Measurements from ENCODE around the gene APOBEC3H. TPM values are rescaled to one million over a fixed set of nuclear protein-coding genes. Genes with fewer than 3 reads are reported as not detected.

APOBEC3H gene
- total RNA-seq, 1 donor from 2014 or later = not detected

DNA sequence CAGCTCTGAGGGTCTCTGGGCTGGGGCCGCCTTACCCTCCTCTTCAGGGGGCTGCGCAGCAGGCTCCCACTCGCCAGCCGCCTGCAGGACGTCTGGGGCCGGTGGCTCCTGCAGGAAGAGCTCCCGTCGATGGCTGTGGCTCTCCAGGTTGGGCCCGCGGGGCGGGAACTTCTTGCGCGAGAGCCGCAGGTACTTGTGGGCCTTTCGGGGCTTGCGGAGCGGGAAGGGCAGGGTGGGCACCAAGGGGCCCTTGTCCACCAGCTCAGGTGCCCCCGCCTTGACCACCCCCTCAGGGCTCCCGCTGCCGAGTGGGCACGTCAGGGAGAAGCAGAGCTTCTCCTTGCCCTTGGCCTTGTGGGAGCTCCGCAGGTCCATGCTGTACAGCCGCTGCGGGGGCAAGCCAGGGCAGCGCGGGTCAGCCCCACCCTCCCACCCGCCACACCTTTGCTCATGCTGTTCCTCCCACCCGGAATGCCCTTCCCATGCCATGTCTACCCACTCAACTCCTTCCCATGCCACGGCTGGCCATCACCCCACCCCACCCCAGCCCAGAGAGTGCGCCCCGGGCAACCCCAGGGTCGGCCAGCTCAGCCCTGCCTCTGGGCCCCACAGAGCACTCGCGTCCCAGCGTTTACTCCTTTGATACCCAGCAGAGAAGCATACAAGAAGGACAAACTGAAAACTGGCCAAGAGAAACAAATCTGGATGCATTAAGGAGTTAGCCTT lies 37.5 kb downstream of the APOBEC3H start:
- no peaks in the 10 kb centered on the region for H3K27me3 Mint-ChIP-seq (ENCODE audit: low read depth)
- H3K4me1 Mint-ChIP-seq = peaks cover 12% of the 10 kb centered on the region
- H3K27ac Mint-ChIP-seq = no peak overlapping the region
- no peak overlapping the region for H3K4me3 Mint-ChIP-seq
- TF ChIP-seq, protein P1, sequence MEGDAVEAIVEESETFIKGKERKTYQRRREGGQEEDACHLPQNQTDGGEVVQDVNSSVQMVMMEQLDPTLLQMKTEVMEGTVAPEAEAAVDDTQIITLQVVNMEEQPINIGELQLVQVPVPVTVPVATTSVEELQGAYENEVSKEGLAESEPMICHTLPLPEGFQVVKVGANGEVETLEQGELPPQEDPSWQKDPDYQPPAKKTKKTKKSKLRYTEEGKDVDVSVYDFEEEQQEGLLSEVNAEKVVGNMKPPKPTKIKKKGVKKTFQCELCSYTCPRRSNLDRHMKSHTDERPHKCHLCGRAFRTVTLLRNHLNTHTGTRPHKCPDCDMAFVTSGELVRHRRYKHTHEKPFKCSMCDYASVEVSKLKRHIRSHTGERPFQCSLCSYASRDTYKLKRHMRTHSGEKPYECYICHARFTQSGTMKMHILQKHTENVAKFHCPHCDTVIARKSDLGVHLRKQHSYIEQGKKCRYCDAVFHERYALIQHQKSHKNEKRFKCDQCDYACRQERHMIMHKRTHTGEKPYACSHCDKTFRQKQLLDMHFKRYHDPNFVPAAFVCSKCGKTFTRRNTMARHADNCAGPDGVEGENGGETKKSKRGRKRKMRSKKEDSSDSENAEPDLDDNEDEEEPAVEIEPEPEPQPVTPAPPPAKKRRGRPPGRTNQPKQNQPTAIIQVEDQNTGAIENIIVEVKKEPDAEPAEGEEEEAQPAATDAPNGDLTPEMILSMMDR (IDR thresholded peaks at IDR 0.05; ENCODE audit: unreplicated experiment) = no peak
- H3K36me3 Mint-ChIP-seq = no peaks in the 10 kb centered on the region
- no peak for DNase-seq (ENCODE audit: low spot score in 2 of 2, unreplicated experiment in 2 of 2)
- H3K9me3 Mint-ChIP-seq = no peaks in the 10 kb centered on the region

DNA sequence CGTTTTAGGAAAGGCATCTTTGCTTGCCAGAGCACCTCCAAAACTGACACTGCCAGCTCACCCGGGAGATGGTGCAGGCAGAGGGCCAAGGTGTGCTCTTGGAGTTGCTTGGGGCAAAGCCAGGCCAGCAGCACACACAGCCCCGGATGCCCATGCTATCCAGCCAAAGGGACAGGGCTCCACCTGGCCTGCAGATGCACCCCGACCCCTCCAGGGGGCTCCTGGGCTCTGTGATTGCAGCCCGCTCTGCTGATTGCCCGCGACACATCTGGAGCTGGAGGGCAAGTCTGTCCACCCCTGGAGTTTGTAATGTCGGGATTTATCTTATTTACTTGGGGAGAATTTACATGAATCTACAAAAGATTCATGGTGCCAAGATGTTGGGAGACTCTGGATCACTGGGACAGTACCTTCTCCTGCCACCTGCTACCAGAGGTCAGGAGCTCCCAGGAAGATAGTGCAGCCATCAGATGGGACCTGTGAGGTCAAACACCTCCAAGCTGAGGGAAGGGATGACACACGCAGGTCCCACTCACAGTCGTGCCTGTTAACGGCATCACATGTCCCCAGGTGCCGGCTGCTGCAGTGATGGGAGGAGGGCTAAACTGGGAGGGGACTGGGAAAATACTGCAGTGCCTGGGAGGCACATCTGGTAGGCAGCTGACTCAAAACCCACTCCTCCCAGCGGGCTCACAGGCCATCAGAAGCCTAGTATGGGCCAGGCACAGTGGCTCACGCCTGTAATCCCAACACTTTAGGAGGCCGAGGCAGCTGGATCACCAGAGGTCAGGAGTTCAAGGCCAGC lies 38.2 kb downstream of the APOBEC3H start:
- TF ChIP-seq, protein P1 (IDR thresholded peaks at IDR 0.05; ENCODE audit: unreplicated experiment) = no peak
- H3K4me3 Mint-ChIP-seq = no peak overlapping the region
- H3K36me3 Mint-ChIP-seq = no peaks in the 10 kb centered on the region
- H3K9me3 Mint-ChIP-seq = no peaks in the 10 kb centered on the region
- peak in 1 of 2 experiments; percentile 76 for DNase-seq (ENCODE audit: low spot score in 2 of 2, unreplicated experiment in 2 of 2)
- H3K4me1 Mint-ChIP-seq = peaks cover 12% of the 10 kb centered on the region
- no peaks in the 10 kb centered on the region for H3K27me3 Mint-ChIP-seq (ENCODE audit: low read depth)
- no peak overlapping the region for H3K27ac Mint-ChIP-seq

DNA sequence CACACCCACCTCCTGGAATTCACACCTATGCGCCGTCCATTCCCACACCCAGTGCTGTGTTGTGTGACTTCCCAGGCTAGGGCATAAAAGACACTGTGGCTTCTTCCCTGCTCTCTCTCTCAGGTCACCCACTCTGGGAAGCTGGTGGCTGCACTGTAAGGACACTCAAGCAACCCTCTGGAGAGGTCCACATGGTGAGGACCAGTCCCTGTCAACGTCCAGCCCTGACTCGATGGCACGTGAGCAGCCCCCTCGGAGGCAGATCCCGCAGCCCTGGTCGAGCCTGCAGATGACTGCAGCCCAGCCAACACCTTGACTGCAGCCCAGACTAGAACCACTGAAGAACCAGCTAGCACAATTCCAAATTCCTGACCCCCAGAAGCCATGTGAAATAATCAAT lies 39.3 kb downstream of the APOBEC3H start:
- TF ChIP-seq, protein P1 (IDR thresholded peaks at IDR 0.05; ENCODE audit: unreplicated experiment) = no peak
- no peak overlapping the region for H3K27ac Mint-ChIP-seq

DNA sequence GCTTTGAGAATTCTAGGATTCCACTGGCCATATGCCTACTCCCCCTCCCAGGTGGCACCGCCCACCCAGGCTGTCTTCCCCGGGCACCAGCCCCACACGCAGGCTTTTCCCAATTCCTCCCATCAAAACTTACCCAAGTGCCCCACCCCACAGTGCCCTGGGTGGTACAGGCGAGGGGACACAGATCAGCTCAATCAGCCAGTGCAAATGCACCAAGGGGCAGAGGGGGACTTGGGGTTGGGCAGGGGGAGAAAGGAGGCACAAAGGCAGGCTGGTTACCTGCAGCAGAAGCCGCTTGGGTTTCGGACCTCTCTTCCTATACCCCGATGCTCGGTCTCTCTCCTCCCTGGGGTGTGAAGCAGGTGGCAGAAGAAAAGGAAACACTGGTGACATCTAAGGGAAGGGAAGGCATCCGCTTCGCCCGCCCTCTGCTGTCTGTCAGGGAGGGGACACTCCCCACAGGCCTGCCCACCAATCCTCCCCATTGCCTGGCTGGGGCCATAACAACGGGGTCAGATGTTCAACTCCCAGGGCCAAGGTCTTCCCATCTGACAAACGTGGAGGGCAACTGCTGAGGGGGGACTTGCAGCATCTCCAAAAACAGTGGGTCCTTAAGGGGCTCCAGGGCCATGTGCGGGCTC lies 41.4 kb downstream of the APOBEC3H start:
- Mint-ChIP-seq H3K36me3 (no peaks in the 10 kb centered on the region), H3K27me3 (ENCODE audit: low read depth) (no peaks in the 10 kb centered on the region), H3K9me3 (no peaks in the 10 kb centered on the region), H3K27ac (no peak overlapping the region), H3K4me1 (peaks cover 5% of the 10 kb centered on the region), H3K4me3 (no peak overlapping the region)
- DNase-seq (ENCODE audit: low spot score in 2 of 2, unreplicated experiment in 2 of 2) = no peak
- TF ChIP-seq, protein P1 (IDR thresholded peaks at IDR 0.05; ENCODE audit: unreplicated experiment) = no peak

More for the DNA sequence above, 39.3 kb downstream of the APOBEC3H start:
- Mint-ChIP-seq H3K4me1 (peaks cover 5% of the 10 kb centered on the region), H3K4me3 (no peak overlapping the region), H3K9me3 (no peaks in the 10 kb centered on the region), H3K27me3 (ENCODE audit: low read depth) (no peaks in the 10 kb centered on the region), H3K36me3 (no peaks in the 10 kb centered on the region)
- no peak for DNase-seq (ENCODE audit: low spot score in 2 of 2, unreplicated experiment in 2 of 2)

DNA sequence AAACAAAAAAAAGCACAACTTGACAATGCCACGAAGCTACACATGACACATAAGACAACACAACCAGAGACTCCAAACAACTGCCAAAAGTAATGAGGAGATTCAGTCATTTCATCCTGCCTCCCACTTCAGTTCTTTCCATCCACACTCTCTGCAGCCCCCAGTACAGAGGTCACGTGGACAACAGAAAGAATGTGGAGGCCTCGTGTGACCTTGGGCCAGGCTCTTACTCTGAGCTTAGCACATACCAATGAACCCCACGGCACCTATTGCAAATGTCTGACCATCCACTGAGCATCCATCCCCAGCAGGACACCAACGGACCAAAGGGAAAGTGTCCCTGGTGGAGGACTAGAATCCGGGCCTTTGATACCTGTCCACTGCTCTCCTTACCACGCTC lies 42.9 kb downstream of the APOBEC3H start:
- Mint-ChIP-seq H3K4me1 (peaks cover 11% of the 10 kb centered on the region), H3K27me3 (ENCODE audit: low read depth) (peaks cover 4% of the 10 kb centered on the region), H3K36me3 (no peaks in the 10 kb centered on the region), H3K4me3 (no peak overlapping the region), H3K27ac (no peak overlapping the region), H3K9me3 (no peaks in the 10 kb centered on the region)
- DNase-seq (ENCODE audit: low spot score in 2 of 2, unreplicated experiment in 2 of 2) = no peak
- TF ChIP-seq, protein P1 (IDR thresholded peaks at IDR 0.05; ENCODE audit: unreplicated experiment) = no peak
